GM12891 (cell line): Measurements from ENCODE around the gene HSPA1L.
"Not testable (repeated sequence)": the region's sequence is repeated elsewhere in the genome, so short reads cannot be mapped to it uniquely, and the experiment has no call there.

Experiments used
- DNase-seq: peaks from one replicate; pipeline ENCODE4 v3.0.0; 2011; ENCODE audit warnings: low spot score; ENCODE audit not compliant: insufficient read length
- FAIRE-seq: peaks from 2 replicates; lab custom pipeline; 2011; peaks lifted over from hg19 to GRCh38; lab: Jason Lieb, UNC
- PAX5 ChIP-seq: IDR thresholded peaks from 2 replicates; pipeline ENCODE4 v1.6.1; 2011; ENCODE audit warnings: low read length, moderate library complexity, mild to moderate bottlenecking; ENCODE audit not compliant: insufficient read depth, severe bottlenecking
- POLR2A ChIP-seq: IDR thresholded peaks from 2 replicates; pipeline ENCODE4 v1.6.1; 2011; ENCODE audit warnings: low read depth, low read length, control low read depth
- POLR2AphosphoS5 ChIP-seq: IDR thresholded peaks from 2 replicates; pipeline ENCODE4 v1.6.1; 2011; ENCODE audit warnings: low read depth, low read length, control low read depth
- POU2F2 ChIP-seq: IDR thresholded peaks from 2 replicates; pipeline ENCODE4 v1.6.1; 2011; ENCODE audit warnings: low read depth, mild to moderate bottlenecking, control low read depth, low read length, moderate library complexity
- SPI1 ChIP-seq: IDR thresholded peaks from 2 replicates; pipeline ENCODE4 v1.6.1; 2011; ENCODE audit warnings: low read depth, low read length, control low read depth
- TAF1 ChIP-seq: IDR thresholded peaks from 2 replicates; pipeline ENCODE4 v1.6.1; 2011; ENCODE audit warnings: low read depth, low read length, control low read depth

The HSPA1L gene

GRCh38 chr6:31851485-31851832 is 36.4 kb upstream of the HSPA1L start:
- no peak for FAIRE-seq
- TF ChIP-seq PAX5: no peak
- TF ChIP-seq TAF1: no peak
- no peak for TF ChIP-seq POLR2A
- no peak for TF ChIP-seq POLR2AphosphoS5
- no peak for TF ChIP-seq SPI1
- TF ChIP-seq POU2F2: no peak
- DNase-seq: no peak

DNA sequence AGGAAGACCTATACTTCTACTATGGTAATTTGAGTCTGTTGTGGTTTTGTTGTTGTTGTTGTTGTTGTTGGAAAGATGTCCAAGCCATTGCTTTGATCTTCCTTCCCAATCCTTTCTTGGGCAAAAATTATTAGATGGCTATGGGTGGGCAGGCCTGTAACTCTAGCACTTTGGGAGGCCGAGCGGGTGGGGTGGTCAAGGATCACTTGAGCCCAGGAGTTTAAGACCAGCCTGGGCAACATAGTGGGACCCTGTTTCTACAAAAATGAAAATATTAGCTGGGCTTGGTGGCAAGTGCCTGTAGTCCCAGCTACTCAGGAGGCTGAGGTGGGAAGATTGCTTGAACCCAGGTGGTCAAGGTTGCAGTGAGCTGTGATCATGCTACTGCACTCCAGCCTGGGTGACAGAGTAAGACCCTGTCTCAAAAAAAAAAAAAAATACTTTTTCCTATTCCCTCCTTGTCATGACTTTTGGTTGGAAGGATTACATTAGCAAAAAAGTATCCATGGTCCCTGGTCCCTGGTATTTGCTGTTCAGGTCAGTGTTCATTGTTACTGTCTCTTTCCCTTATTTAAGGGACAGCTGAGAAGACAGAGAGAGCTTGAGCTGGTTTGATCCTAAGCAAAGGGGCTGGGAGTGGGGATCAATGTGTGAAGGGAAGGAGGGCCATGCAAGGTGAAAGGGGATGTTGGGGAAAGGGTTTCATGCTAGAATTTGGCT is 35.8 kb upstream of the HSPA1L start:
- TF ChIP-seq POLR2AphosphoS5 (no peak), POLR2A (no peak), POU2F2 (no peak), PAX5 (no peak), SPI1 (no peak), TAF1 (no peak)
- no peak for FAIRE-seq
- DNase-seq: no peak

DNA sequence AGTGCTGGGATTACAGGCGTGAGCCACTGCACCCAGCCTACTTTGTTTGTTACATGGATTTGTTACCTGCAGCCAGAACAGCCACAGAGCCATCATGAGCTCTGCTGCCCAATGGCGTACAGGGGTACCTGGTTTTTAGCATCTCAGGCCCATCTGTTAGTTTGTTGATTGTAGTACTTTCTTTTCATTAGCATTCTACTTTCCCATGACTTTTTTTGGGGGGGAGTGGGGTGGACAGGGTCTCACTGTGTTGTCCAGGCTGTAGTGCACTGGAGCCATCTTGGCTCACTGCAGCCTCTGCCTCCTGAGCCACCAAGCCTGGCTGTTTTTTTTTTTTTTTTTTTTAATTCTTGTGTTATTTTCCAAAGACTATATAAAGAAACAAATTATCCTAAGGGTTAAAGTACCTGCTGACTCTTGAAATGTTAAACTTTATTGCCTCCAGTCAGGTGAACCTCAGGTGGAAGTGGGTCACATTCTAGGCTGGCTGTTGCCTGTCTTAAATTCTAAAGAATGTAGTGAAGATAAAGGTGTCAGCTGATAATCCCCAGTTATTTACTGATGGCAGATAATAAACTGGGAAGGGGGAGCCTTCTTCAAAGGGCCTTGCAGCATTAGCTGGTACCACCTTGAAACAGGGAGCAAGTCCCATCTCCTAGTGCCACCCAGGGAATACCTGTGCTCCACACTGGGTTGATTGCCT is 32.3 kb upstream of the HSPA1L start:
- FAIRE-seq (no peak), DNase-seq (no peak)
- TF ChIP-seq SPI1 (no peak), POU2F2 (no peak), POLR2A (no peak), TAF1 (no peak), POLR2AphosphoS5 (no peak), PAX5 (no peak)

- FAIRE-seq (no peak), DNase-seq (no peak)
- TF ChIP-seq TAF1: no peak
- 0 out of 2 replicates have a peak, but pooled peaks have one; percentile 10 for TF ChIP-seq POLR2A
These were observed 29.4 kb upstream of the HSPA1L start for GRCh38 chr6:31844507-31844906.

- no peak for FAIRE-seq
These were observed 27.0 kb upstream of the HSPA1L start for GRCh38 chr6:31842053-31842452.

DNA sequence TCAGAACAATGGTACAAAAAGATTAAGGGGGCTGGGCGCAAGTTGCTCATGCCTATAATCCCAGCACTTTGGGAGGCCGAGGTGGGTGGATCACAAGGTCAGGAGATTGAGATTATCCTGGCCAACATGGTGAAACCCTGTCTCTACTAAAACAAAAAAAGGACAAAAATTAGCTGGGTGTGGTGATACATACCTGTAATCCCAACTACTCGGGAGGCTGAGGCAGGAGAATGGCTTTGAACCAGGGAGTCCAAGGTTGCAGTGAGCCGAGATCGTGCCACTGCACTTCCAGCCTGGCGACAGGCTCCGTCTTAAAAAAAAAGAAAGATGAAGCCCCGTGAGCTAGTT is 24.7 kb upstream of the HSPA1L start:
- DNase-seq, FAIRE-seq: not testable (repeated sequence)

More at GRCh38 chr6:31842053-31842452, 27.0 kb upstream of the HSPA1L start:
- 0 out of 2 replicates have a peak, but pooled peaks have one; percentile 15 for TF ChIP-seq POLR2AphosphoS5
- TF ChIP-seq TAF1: no peak
- no peak for DNase-seq

DNA sequence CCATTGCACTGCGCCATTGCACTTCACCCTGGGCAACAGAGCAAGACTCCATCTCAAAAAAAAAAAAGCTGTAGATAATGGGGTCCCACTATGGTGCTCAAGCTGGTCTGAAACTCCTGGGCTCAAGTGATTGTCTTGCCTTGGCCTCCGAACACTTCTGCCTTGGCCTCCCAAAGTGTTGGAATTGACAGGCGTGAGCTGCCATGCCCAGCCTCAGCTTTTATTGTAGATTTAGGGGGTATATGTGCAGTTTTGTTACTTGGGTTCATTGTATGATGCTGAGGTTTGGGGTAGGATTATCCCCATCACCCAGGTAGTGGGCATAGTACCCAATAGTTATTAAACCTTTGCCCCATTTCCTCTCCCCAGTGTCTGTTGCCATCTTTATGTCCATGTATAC is 23.9 kb upstream of the HSPA1L start:
- FAIRE-seq (no peak), DNase-seq (no peak)
- TF ChIP-seq PAX5: no peak
- no peak for TF ChIP-seq TAF1
- no peak for TF ChIP-seq SPI1
- TF ChIP-seq POLR2AphosphoS5: no peak
- TF ChIP-seq POLR2A: no peak
- no peak for TF ChIP-seq POU2F2

- not testable (repeated sequence) for FAIRE-seq, DNase-seq
These were observed 23.1 kb upstream of the HSPA1L start for GRCh38 chr6:31838114-31838553.

GRCh38 chr6:31837369-31838113 is 22.5 kb upstream of the HSPA1L start:
- FAIRE-seq: no peak
- no peak for TF ChIP-seq POLR2AphosphoS5
- TF ChIP-seq PAX5: no peak
- TF ChIP-seq SPI1: no peak
- TF ChIP-seq POLR2A: peak; percentile 51; the same call in 1 of the 2 replicates
- TF ChIP-seq POU2F2: no peak

DNA sequence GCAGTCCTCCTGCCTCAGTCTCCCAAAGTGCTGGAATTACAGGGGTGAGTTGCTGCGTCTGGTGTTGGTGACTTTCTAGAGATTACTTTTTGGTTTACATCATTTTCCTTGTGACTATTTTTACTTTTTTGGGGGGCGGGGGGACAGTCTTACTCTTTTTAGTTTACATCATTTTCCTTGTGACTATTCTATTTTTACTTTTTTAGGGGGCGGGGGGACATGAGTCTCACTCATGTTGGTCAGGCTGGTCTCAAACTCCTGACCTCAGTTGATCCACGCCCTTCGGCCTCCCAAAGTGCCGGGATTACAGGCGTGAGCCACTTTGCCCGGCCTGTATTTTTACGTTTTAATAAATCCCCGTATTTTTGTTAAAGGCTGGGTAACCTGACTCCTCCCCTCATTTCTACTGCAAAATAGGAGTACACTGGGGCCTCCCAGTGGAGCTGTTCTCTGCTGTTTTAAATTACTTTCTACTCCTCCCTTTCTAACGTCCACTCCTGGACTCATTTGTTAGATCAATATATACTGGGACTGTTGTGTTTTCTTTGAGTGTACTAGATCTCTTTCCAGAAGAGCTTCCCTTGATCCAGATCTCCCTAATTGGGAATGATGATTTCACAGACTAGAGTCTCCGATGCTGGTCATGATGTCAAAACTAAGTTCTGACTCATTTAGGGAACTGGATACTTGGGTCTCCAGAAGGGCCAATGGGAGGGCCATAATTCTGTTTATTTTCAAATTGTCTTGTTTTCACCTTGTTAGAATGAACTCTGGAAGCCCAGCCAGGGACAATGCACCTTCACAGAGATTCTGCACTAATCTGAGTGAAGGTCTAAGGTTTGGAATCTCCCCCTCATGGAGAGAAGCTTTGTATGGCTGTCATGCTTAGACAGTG is 21.6 kb upstream of the HSPA1L start:
- FAIRE-seq (no peak), DNase-seq (no peak)
- TF ChIP-seq TAF1 (no peak), SPI1 (peak; percentile 74), PAX5 (no peak), POLR2A (0 out of 2 replicates have a peak, but pooled peaks have one; percentile 4), POLR2AphosphoS5 (peak; percentile 16), POU2F2 (no peak)

More at GRCh38 chr6:31837369-31838113, 22.5 kb upstream of the HSPA1L start:
- no peak for DNase-seq
